ENCODE measurements around the gene RAI14.

Gene RAI14

GRCh38 chr5:34831303-34831702 lies 175.2 kb downstream of the RAI14 start:
- DNase-seq, result no peak

GRCh38 chr5:34832568-34832967 lies 176.4 kb downstream of the RAI14 start:
- no peak for DNase-seq

- no peak for DNase-seq
These were observed 177.0 kb downstream of the RAI14 start for GRCh38 chr5:34833090-34833489.

- DNase-seq, result no peak
These were observed 178.1 kb downstream of the RAI14 start for GRCh38 chr5:34833976-34834793.

GRCh38 chr5:34834794-34835089 lies 178.6 kb downstream of the RAI14 start:
- no peak for DNase-seq

GRCh38 chr5:34835664-34836063 lies 179.5 kb downstream of the RAI14 start:
- no peak for DNase-seq

GRCh38 chr5:34838785-34839714 lies 182.9 kb downstream of the RAI14 start, which contains the start of gene TTC23L:
TTC23L (plus strand) TSS chr5:34839164; CDS start chr5:34840672, 1,508 bp downstream.
- DNase-seq, result peak; percentile 91

GRCh38 chr5:34841816-34842215 lies 185.7 kb downstream of the RAI14 start:
- no peak for DNase-seq

- DNase-seq, result no peak
These were observed 186.4 kb downstream of the RAI14 start for GRCh38 chr5:34842554-34842953.

GRCh38 chr5:34843497-34843896 lies 187.4 kb downstream of the RAI14 start:
- DNase-seq, result no peak

- no peak for DNase-seq
These were observed 188.0 kb downstream of the RAI14 start for GRCh38 chr5:34844106-34844505.

GRCh38 chr5:34844999-34845398 lies 188.9 kb downstream of the RAI14 start:
- DNase-seq, result no peak

- DNase-seq, result no peak
These were observed 190.9 kb downstream of the RAI14 start for GRCh38 chr5:34847056-34847455.

GRCh38 chr5:34847552-34847951 lies 191.4 kb downstream of the RAI14 start:
- DNase-seq, result no peak

GRCh38 chr5:34848230-34848629 lies 192.1 kb downstream of the RAI14 start:
- DNase-seq, result no peak

- no peak for DNase-seq
These were observed 193.1 kb downstream of the RAI14 start for GRCh38 chr5:34849253-34849652.

- no peak for DNase-seq
These were observed 198.5 kb downstream of the RAI14 start for GRCh38 chr5:34854459-34855174.

GRCh38 chr5:34857161-34857560 lies 201.0 kb downstream of the RAI14 start:
- no peak for DNase-seq

- DNase-seq, result no peak
These were observed 201.8 kb downstream of the RAI14 start for GRCh38 chr5:34857894-34858293.

- DNase-seq, result no peak
These were observed 202.7 kb downstream of the RAI14 start for GRCh38 chr5:34858790-34859189.

- no peak for DNase-seq
These were observed 203.1 kb downstream of the RAI14 start for GRCh38 chr5:34859253-34859652.

- DNase-seq, result no peak
These were observed 207.8 kb downstream of the RAI14 start for GRCh38 chr5:34863946-34864345.

GRCh38 chr5:34865091-34865490 lies 209.0 kb downstream of the RAI14 start:
- DNase-seq, result no peak

Data from femur (tissue), 1 donor.